Kidney (tissue), 14 donors: Measurements from ENCODE around the gene CYP1A1. TPM values are rescaled to one million over a fixed set of nuclear protein-coding genes. Genes with fewer than 3 reads are reported as not detected.

Experiments
- DNase-seq, 5 donors: peaks; one replicate each; pipeline ENCODE4 v3.0.0-alpha.2; 2013 to 2020
- FAIRE-seq: peaks from 2 replicates; lab custom pipeline; 2012; peaks lifted over from hg19 to GRCh38; lab: Jason Lieb, UNC
- H3K27ac ChIP-seq, 2 donors: one replicate each; pipeline ENCODE4 v1.7.0; 2013; ENCODE audit warnings: low read depth in 2 of 2, low read length in 2 of 2, inconsistent platforms in 1 of 2
- H3K27me3 ChIP-seq: one replicate; pipeline ENCODE4 v1.7.1; 2013; ENCODE audit warnings: low read length, inconsistent platforms; ENCODE audit not compliant: control insufficient read depth, insufficient read depth
- H3K36me3 ChIP-seq, 3 donors: one replicate each; pipeline versions ENCODE4 v1.7.0 to v1.7.1; 2013; ENCODE audit warnings: low read length in 3 of 3, control low read depth in 1 of 3, inconsistent platforms in 1 of 3; ENCODE audit not compliant: insufficient read depth in 3 of 3, control insufficient read depth in 2 of 3
- H3K4me1 ChIP-seq, 3 donors: one replicate each; pipeline versions ENCODE4 v1.7.0 to v1.7.1; 2013; ENCODE audit warnings: low read length in 3 of 3, inconsistent platforms in 1 of 3, low read depth in 1 of 3; ENCODE audit not compliant: control insufficient read depth in 2 of 3, insufficient read depth in 2 of 3
- H3K4me3 ChIP-seq, 3 donors: one replicate each; pipeline versions ENCODE4 v1.7.0 to v1.8.1; 2013; ENCODE audit warnings: low read length in 3 of 3, control low read depth in 1 of 3, inconsistent platforms in 1 of 3
- H3K9ac ChIP-seq, 3 donors: one replicate each; pipeline versions ENCODE4 v1.7.0 to v1.7.1; 2013; ENCODE audit warnings: low read length in 3 of 3, control low read depth in 1 of 3, inconsistent platforms in 1 of 3
- H3K9me3 ChIP-seq, 3 donors: one replicate each; pipeline versions ENCODE4 v1.7.0 to v1.7.1; 2013; ENCODE audit warnings: low read length in 3 of 3, control low read depth in 1 of 3, inconsistent platforms in 1 of 3; ENCODE audit not compliant: control insufficient read depth in 2 of 3, insufficient read depth in 1 of 3
- CTCF ChIP-seq: IDR thresholded peaks from 3 replicates; pipeline ENCODE4 v1.5.1; 2012; ENCODE audit warnings: mild to moderate bottlenecking, moderate library complexity, borderline replicate concordance; ENCODE audit not compliant: insufficient read depth; ENCODE audit errors: extremely low read depth
- intact Hi-C: fragments of 100-400 bp; cut with DNase I; formaldehyde crosslinking; loops from one replicate; pipeline ENCODE4 v1.11.1; 2022
- polyA plus RNA-seq: library from polyadenylated mRNA; stranded (reverse); fragments of 350-450 nt; fragmentation: Illumina TruSeq; extraction: RNeasy Lipid Tissue Mini Kit (QIAGEN cat#74804); gene quantifications from one replicate; pipeline ENCODE4 v1.2.3, GENCODE V29; 2014; ENCODE audit warnings: low read depth, low replicate concordance; ENCODE audit not compliant: insufficient read depth
- total RNA-seq: library from RNA; stranded (reverse); fragmentation: NEBNext Ultra II Directional; extraction: Animal tissue kit (Norgen Biotek cat#: 25700); gene quantifications from one replicate; pipeline ENCODE4 v1.2.1, GENCODE V29; 2021
- donor health status: control.
- donor health status: control.
- donor health status: control.
- donor health status: control.
- donor health status: control.
- donor health status: DM: yes; HTN: yes; CAD: no.
- donor health status: Normal renal cell carcinoma (clear cell type).

CYP1A1 gene
- total and polyA plus RNA-seq, 2 donors from 2014 or later: 0.13 to 0.26 TPM

GRCh38 chr15:74726774-74727164 lies 1.4 kb upstream of the CYP1A1 start:
- DNase-seq: peak in 1 of 5 donors; percentile 0
- peaks cover 0 to 4% (median 0%) of the 10 kb centered on the region in 3 donors for H3K4me1 ChIP-seq
- peaks cover 9% of the 10 kb centered on the region for H3K27me3 ChIP-seq
- no peak overlapping the region for H3K27ac ChIP-seq
- intact Hi-C loops: no loop called here
- H3K9ac ChIP-seq: no peak overlapping the region
- no peaks in the 10 kb centered on the region for H3K9me3 ChIP-seq
- no peak for FAIRE-seq
- no peaks in the 10 kb centered on the region for H3K36me3 ChIP-seq
- TF ChIP-seq CTCF: no peak
- H3K4me3 ChIP-seq: peak overlapping the region in 1 of 3 donors; percentile 53

GRCh38 chr15:74725845-74726773 lies 781 bp upstream of the CYP1A1 start:
- intact Hi-C loops: no loop called here
- H3K4me3 ChIP-seq: peak overlapping the region in 2 of 3 donors; percentile 32 to 53
- no peak for TF ChIP-seq CTCF
- H3K27ac ChIP-seq: no peak overlapping the region
- peak; percentile 12 to 79 (median 25) for DNase-seq
- peaks cover 9% of the 10 kb centered on the region for H3K27me3 ChIP-seq
- H3K4me1 ChIP-seq: peaks cover 0 to 4% (median 0%) of the 10 kb centered on the region in 3 donors
- H3K9ac ChIP-seq: no peak overlapping the region
- no peaks in the 10 kb centered on the region for H3K9me3 ChIP-seq
- no peaks in the 10 kb centered on the region for H3K36me3 ChIP-seq
- no peak for FAIRE-seq

DNA sequence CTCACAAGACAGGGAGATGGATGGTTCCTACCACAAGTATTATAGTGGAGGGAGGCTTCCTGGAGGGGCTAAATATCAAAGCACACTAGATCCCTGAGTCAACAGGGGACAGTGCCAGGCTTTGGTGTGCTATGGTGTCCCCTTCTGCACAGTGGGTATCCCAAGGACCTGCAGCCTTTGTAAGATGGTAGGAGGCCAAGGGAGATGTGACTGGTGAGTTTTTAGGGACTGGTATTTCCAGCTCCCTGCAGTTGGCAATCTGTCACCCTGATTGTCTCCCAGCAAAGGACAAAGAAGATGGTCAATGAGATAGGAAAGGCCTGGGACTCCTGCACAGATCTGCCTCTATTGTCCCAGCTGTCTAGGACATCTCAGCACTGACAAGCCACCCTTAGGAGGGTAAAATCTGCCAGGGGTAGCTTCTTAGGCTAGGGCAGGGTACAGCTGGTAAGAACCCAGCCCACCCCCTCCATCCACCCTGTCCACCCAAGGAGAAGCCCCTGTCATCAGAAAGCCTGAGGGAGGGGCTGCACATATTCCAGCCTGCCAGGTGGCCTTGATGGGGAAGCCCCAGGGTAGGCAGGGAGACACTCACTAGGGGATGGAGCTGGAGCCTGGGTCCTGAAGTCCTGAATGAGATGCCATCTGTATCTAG lies 631 bp downstream of the CYP1A1 start:
- intact Hi-C loops: no loop called here
- H3K4me1 ChIP-seq: peaks cover 0 to 4% (median 0%) of the 10 kb centered on the region in 3 donors
- H3K36me3 ChIP-seq: no peaks in the 10 kb centered on the region
- no peak for DNase-seq
- no peak for TF ChIP-seq CTCF
- H3K4me3 ChIP-seq: no peak overlapping the region
- no peaks in the 10 kb centered on the region for H3K9me3 ChIP-seq
- no peak for FAIRE-seq
- peaks cover 9% of the 10 kb centered on the region for H3K27me3 ChIP-seq
- H3K27ac ChIP-seq: no peak overlapping the region
- H3K9ac ChIP-seq: no peak overlapping the region
